GM18867 (cell line): ENCODE measurements around the gene LBHD2.
A peak's percentile ranks its signal among the peaks of the same experiment; 100 is the strongest.
"Not testable (repeated sequence)": the region's sequence is repeated elsewhere in the genome, so short reads cannot be mapped to it uniquely, and the experiment has no call there.

Experiments used
- ATAC-seq: cut with Tn5 transposase; IDR thresholded peaks from one replicate; pipeline ENCODE4 v1.9.1; 2021; ENCODE audit warnings: mild to moderate bottlenecking, moderate library complexity; ENCODE audit not compliant: unreplicated experiment

The LBHD2 gene

GRCh38 chr14:103084021-103084919 lies at the start of gene LBHD2:
Gene LBHD2, plus strand, starts transcription at chr14:103084210. Its CDS starts 1,803 bp downstream, at chr14:103086013.
- no peak for ATAC-seq

GRCh38 chr14:103041464-103041863 lies 42.5 kb upstream of the LBHD2 start:
- ATAC-seq, result no peak

- ATAC-seq, result no peak
Observed at GRCh38 chr14:103043257-103044015, 40.6 kb upstream of the LBHD2 start.

GRCh38 chr14:103045371-103045869 lies 38.6 kb upstream of the LBHD2 start:
- ATAC-seq, result no peak

DNA sequence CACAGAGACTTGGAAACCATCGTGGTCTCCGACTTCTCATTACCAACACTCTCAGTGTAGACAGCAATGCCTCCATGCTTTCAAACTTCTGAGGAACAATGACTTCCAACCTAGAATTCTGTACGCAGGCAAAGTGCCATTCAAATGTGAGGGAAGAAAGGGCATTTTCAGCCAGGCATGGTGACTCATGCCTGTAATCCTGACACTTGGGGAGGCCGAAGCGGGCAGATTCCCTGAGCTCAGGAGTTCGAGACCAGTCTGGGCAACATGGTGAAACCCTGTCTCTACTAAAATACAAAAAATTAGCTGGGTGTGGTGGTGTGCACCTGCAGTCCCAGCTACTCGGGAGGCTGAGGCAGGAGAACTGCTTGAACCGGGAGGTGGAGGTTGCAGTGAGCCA lies 36.6 kb upstream of the LBHD2 start:
- ATAC-seq, result not testable (repeated sequence)

GRCh38 chr14:103050935-103051334 lies 33.1 kb upstream of the LBHD2 start:
- ATAC-seq, result no peak

GRCh38 chr14:103052407-103052806 lies 31.6 kb upstream of the LBHD2 start:
- no peak for ATAC-seq

GRCh38 chr14:103055695-103056094 lies 28.3 kb upstream of the LBHD2 start:
- ATAC-seq, result no peak

GRCh38 chr14:103056322-103057027 lies 27.5 kb upstream of the LBHD2 start:
- no peak for ATAC-seq

DNA sequence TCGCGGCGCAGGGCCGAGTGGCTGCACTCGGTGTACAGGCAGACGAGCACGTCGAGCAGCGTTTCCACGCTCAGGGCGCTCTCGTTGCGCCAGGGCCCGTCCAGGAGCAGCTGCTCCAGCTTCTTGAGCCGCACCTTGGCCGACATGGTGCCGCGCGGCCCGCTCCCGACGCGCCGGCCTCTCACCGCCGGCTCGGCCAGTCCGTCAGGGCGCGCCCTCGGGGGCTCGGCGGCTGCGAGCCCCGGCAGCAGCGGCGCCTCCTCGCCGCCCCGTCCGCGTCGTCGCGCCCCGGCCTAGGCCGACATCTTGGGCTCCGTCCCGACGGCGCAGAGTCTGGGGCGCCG lies 27.0 kb upstream of the LBHD2 start:
- peak; percentile 32 for ATAC-seq

DNA sequence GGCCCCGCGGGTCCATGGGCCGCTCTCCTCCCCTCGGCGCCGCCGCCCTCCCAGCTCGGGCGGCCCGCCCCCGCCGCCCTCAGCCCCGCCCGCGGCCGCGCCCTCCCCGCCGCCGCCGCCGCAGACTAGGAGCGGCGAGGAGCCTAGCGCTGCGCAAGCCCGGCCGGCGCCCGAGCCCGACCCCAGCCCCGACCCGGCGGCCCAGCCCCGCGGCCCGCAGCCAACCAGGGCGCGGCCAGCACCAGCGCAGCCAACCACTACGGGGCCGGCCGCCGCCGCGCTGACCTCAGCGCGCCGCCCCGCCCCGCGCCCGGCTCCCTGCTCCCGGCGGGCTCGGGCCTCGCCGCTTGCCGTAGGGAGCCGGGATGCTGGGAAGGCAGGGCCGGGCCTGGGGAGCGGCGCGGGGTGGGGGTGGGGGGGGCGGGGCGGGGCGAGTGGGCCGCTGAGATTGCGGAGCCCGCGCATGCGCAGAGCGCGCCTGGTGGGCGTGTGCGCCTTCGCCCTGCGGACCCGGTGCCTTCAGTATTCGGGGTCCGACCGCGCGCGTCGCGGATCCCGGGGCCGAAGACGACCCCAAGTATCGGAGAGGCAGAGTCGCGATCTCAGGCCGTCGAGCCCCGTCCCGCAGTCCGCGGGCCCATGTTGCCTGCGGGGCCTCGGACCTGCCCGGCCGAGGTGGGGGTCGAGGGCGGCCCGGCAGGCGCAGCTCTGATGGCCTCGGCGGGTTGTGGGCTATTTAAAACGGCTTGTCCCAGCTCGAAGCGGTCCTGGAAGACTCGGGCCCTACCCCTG lies 26.4 kb upstream of the LBHD2 start, which contains the start of gene CDC42BPB:
Gene CDC42BPB (minus strand): TSS at position 178 of the 792 bp plus-strand sequence. CDS start 376 bp downstream, outside the sequence.
- ATAC-seq, result peak; percentile 77

- ATAC-seq, result no peak
Observed at GRCh38 chr14:103058164-103059055, 25.6 kb upstream of the LBHD2 start.

GRCh38 chr14:103059556-103059955 lies 24.5 kb upstream of the LBHD2 start:
- ATAC-seq, result no peak

- no peak for ATAC-seq
Observed at GRCh38 chr14:103061482-103061976, 22.5 kb upstream of the LBHD2 start.

GRCh38 chr14:103064436-103064835 lies 19.6 kb upstream of the LBHD2 start:
- ATAC-seq, result no peak

- no peak for ATAC-seq
Observed at GRCh38 chr14:103064978-103065377, 19.0 kb upstream of the LBHD2 start.

- no peak for ATAC-seq
Observed at GRCh38 chr14:103065861-103066260, 18.1 kb upstream of the LBHD2 start.

- ATAC-seq, result no peak
Observed at GRCh38 chr14:103066399-103066798, 17.6 kb upstream of the LBHD2 start.
